ENCODE data around the gene MOK.

DNA sequence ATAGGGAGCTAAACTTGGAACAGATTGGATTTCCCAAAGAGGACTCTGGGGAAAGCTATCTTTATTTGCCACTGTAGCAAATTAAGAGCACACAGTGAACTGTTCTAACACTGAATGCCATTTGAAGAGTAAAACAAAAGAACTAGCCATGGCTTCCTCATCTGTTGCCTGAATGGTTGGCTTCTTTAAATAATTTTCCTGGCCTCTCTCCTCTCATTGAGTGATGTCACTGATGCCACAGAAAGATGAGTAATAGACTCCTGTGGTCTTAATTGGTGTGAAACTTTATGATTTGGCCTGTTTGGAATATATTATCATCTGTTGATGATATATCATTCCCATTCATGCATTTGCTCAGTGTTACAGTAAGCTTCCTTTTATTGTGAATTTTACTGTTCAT, 122.8 kb downstream of the MOK start:
- no peak for TF ChIP-seq POLR2A (IDR thresholded peaks at IDR 0.05)
- TF ChIP-seq CTCF (IDR thresholded peaks at IDR 0.05 in 4 of 5, conservative IDR thresholded peaks at IDR 0.05 in 1 of 5), result no peak
